ENCODE data around the gene ARHGAP45.

ARHGAP45 gene

DNA sequence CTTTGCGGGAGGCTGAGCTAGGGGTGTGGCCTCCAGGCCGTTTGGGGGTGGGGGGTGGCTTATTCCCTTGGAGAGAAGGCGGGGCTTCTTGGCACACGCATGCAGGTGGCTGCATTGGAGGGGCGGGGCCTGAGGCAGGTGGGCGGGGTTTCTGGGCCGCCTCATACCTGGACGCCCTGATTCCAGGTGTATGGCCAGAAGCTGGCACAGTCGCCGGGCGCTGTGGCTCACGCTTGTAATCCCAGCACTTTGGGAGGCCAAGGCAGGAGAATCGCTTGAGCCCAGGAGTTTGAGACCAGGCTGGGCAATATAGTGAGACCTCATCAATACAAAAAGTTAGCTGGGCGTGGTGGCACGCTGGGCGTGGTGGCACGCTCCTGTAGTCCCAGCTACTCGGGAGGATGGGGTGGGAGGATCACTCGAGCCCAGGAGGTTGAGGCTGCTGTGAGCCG, 19.2 kb upstream of the ARHGAP45 start:
- TF ChIP-seq, protein P1, sequence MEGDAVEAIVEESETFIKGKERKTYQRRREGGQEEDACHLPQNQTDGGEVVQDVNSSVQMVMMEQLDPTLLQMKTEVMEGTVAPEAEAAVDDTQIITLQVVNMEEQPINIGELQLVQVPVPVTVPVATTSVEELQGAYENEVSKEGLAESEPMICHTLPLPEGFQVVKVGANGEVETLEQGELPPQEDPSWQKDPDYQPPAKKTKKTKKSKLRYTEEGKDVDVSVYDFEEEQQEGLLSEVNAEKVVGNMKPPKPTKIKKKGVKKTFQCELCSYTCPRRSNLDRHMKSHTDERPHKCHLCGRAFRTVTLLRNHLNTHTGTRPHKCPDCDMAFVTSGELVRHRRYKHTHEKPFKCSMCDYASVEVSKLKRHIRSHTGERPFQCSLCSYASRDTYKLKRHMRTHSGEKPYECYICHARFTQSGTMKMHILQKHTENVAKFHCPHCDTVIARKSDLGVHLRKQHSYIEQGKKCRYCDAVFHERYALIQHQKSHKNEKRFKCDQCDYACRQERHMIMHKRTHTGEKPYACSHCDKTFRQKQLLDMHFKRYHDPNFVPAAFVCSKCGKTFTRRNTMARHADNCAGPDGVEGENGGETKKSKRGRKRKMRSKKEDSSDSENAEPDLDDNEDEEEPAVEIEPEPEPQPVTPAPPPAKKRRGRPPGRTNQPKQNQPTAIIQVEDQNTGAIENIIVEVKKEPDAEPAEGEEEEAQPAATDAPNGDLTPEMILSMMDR (IDR thresholded peaks at IDR 0.05; ENCODE audit: insufficient read depth, low read depth, low read length, missing control alignments), result no peak
- no peak for DNase-seq (ENCODE audit: low read depth)
- H3K4me3 ChIP-seq (ENCODE audit: low read length), result no peak overlapping the region

DNA sequence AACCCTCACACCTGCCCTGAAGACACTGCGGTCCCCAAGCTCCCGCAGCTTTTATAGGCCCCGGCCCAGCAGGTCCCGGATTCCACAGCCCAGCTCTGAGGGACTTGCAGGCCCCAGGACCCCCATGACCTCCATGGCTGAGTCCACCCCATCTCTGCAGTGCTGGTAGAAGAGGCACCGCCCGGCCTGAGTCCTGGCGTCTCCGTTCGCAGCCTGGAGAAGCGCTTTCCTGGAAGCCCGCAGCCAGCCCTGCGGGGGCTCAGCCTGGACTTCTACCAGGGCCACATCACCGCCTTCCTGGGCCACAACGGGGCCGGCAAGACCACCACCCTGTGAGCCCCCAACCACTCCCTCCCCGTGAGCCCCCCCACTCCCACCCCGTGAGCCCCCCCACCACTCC, 17.9 kb upstream of the ARHGAP45 start:
- TF ChIP-seq, protein P1 (IDR thresholded peaks at IDR 0.05; ENCODE audit: insufficient read depth, low read depth, low read length, missing control alignments), result no peak
- H3K4me3 ChIP-seq (ENCODE audit: low read length), result no peak overlapping the region
- DNase-seq (ENCODE audit: low read depth), result no peak

DNA sequence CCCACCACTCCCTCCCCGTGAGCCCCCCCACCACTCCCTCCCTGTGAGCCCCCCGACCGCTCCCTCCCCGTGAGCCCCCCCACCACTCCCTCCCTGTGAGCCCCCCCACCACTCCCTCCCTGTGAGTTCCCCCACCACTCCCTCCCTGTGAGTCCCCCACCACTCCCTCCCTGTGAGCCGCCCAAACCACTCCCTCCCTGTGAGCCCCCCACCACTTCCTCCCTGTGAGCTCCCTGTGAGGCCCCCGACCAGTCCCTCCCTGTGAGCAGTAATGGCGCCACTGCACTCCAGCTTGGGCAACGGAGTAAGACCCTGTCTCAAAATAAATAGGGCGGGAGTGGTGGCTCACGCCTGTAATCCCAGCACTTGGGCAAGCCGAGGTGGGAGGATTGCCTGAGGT, 17.2 kb upstream of the ARHGAP45 start:
- no peak overlapping the region for H3K4me3 ChIP-seq (ENCODE audit: low read length)
- TF ChIP-seq, protein P1 (IDR thresholded peaks at IDR 0.05; ENCODE audit: insufficient read depth, low read depth, low read length, missing control alignments), result no peak
- DNase-seq (ENCODE audit: low read depth), result no peak

DNA sequence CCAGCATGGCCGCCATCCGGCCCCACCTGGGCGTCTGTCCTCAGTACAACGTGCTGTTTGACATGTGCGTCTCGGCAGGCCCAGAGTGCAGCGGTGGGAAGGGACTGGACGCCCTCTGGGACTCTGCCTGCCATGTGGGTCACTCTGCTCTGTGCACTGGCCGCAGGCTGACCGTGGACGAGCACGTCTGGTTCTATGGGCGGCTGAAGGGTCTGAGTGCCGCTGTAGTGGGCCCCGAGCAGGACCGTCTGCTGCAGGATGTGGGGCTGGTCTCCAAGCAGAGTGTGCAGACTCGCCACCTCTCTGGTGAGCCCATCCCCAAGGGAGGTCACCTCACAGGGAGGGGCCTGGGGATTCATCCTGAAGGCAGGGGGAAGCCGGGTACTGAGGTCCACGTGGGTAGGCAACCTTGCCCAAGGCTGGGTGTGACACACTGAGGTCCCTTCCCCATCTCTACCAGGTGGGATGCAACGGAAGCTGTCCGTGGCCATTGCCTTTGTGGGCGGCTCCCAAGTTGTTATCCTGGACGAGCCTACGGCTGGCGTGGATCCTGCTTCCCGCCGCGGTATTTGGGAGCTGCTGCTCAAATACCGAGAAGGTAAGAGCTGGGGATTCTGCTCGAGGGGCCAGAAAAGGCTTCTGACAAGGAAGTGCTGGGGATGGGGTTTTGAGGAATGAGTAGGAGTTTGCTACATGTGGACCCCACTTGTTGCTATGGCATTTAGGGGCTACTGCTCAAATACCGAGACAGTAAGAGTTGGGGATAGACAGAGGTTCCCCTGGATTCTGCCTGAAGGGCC, 15.8 kb upstream of the ARHGAP45 start:
- H3K4me3 ChIP-seq (ENCODE audit: low read length), result no peak overlapping the region
- no peak for DNase-seq (ENCODE audit: low read depth)
- TF ChIP-seq, protein P1 (IDR thresholded peaks at IDR 0.05; ENCODE audit: insufficient read depth, low read depth, low read length, missing control alignments), result no peak

DNA sequence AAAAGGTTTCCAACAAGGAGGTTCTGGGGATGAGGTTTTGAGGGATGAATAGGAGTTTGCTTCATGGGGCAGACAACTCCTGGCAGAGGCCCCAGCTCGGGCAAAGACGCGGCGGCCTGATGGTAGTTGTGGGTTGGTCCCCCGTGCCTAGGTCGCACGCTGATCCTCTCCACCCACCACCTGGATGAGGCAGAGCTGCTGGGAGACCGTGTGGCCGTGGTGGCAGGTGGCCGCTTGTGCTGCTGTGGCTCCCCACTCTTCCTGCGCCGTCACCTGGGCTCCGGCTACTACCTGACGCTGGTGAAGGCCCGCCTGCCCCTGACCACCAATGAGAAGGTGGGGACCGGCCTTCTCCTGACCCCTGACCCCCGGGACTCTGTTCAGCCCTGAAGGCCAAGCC, 15.2 kb upstream of the ARHGAP45 start:
- TF ChIP-seq, protein P1 (IDR thresholded peaks at IDR 0.05; ENCODE audit: insufficient read depth, low read depth, low read length, missing control alignments), result no peak
- no peak for DNase-seq (ENCODE audit: low read depth)
- H3K4me3 ChIP-seq (ENCODE audit: low read length), result no peak overlapping the region

DNA sequence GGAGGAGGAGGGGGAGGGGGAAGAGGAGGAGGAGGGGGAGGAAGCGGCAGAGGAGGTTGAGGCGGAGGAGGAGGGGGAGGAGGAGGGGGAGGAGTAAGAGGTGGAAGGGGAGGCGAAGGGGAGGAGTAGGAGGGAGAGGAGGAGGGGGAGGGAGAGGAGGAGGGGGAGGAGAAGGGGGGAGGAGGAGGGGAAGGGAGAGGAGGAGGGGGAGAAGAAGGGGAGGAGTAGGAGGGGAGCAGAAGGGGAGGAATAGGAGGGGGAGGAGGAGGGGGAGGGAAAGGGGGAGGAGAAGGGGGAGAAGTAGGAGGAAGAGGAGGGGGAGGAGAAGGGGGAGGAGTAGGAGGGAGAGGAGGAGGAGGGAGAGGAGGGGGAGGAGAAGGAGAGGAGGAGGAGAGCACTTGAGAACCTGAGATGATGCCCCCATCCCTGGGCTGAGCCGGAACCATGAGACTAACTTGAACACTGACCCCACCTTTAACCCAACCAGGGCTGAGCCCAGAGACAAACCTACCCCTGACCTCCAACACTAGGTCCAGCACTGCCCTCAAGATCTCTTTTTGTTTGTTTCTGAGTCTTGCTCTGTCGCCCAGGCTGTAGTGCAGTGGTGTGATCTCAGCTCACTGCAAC, 14.5 kb upstream of the ARHGAP45 start:
- no peak overlapping the region for H3K4me3 ChIP-seq (ENCODE audit: low read length)
- DNase-seq (ENCODE audit: low read depth), result no peak
- TF ChIP-seq, protein P1 (IDR thresholded peaks at IDR 0.05; ENCODE audit: insufficient read depth, low read depth, low read length, missing control alignments), result no peak

Data from epithelial cell of esophagus (primary cell).